Lower leg skin (tissue), 3 donors: ENCODE measurements around the gene ERC2.

Experiments used
- POLR2A ChIP-seq, 2 donors: fragments of 450-650 bp; IDR thresholded peaks; one replicate each; pipeline ENCODE4 v1.6.1; 2016 to 2017; ENCODE audit warnings: antibody characterized with exemption in 2 of 2, mild to moderate bottlenecking in 1 of 2, moderate library complexity in 1 of 2
- TF ChIP-seq, protein P1 (sequence below), 3 donors: fragments of 450-650 bp; IDR thresholded peaks; one replicate each; pipeline ENCODE4 v1.5.1; 2016; ENCODE audit warnings: antibody characterized with exemption in 3 of 3, mild to moderate bottlenecking in 3 of 3, moderate library complexity in 2 of 3

DNA sequence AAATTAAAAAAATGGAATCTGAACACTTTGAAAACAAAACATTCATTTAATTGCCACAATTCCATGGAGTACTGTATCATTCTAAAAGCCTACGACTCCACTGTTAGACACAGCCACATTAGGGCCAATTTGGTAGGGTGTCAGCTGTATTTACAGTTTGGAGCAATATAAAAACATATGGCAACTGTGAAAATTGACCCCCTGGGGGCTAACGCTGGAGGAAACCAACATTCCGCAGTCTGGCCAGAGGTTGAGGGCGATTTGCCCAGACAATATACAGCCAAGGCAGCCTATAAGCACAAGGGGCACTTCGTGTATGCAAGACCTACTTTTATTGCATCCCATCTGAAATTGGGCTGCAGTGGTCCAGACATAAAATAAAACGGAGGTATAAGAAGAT is 504.7 kb downstream of the ERC2 start:
- TF ChIP-seq POLR2A (IDR thresholded peaks at IDR 0.05) = no peak
- TF ChIP-seq, protein P1, sequence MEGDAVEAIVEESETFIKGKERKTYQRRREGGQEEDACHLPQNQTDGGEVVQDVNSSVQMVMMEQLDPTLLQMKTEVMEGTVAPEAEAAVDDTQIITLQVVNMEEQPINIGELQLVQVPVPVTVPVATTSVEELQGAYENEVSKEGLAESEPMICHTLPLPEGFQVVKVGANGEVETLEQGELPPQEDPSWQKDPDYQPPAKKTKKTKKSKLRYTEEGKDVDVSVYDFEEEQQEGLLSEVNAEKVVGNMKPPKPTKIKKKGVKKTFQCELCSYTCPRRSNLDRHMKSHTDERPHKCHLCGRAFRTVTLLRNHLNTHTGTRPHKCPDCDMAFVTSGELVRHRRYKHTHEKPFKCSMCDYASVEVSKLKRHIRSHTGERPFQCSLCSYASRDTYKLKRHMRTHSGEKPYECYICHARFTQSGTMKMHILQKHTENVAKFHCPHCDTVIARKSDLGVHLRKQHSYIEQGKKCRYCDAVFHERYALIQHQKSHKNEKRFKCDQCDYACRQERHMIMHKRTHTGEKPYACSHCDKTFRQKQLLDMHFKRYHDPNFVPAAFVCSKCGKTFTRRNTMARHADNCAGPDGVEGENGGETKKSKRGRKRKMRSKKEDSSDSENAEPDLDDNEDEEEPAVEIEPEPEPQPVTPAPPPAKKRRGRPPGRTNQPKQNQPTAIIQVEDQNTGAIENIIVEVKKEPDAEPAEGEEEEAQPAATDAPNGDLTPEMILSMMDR (IDR thresholded peaks at IDR 0.05) = no peak
